ENCODE data around the gene POTEB3.
"Not testable (repeated sequence)": the region's sequence is repeated elsewhere in the genome, so short reads cannot be mapped to it uniquely, and the experiment has no call there.

The POTEB3 gene

GRCh38 chr15:21440399-21440798, at the start of gene POTEB3:
Gene POTEB3, minus strand, starts transcription at chr15:21440499. Its CDS starts 488 bp downstream, at chr15:21440011.
- not testable (repeated sequence) for DNase-seq

DNA sequence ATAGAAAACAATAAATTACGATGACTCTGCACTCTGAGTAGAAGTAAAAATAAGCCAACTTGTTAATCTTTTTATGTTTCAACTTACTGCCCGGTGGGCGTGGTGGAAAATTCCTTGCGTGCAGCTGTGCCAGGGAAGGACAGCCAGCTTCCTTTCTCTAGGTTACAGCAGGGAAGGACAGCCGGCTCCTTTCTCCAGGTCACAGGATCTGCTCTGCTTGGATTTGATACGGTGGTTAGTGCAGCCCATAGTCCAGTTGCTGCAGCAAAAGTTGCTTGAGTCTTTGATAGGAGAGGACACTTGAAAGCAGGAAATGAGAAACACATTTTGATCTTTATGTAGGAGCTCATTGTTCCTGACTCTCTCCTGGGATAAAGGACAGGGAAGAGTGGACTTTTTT, 13.4 kb upstream of the POTEB3 start:
- not testable (repeated sequence) for DNase-seq

DNA sequence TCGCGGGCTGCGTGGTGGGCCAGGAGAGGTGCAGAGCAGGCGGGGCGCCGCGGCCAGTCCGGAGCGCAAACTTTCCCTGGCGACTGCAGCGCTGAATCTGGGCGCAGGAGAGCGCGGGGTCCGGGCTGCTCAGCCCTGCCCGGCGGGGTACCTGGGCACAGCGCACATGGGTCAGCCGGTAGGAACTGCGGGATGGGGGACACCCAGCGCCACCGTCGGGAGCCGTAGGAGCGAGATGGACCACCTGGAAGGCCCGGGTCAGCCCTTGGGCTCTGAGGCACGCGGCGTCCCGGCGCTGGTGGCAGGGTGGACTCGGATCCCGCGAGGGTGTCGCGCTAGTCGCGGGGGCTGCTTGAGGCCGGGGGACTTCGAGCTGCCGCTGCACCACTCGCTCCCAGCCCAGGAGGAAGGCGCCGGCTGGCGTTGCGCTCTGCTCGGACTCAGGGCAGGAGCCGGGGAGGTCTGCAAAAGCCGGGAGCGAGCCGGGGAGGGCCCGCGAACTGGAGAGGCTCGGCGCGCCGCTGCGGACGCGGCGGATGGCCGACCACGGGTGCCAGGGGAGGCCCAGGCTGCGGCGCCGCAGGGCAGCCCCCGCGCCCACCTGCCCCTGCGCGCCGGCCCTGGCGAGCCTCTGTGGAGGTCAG, 11.7 kb upstream of the POTEB3 start:
- DNase-seq, result not testable (repeated sequence)

DNA sequence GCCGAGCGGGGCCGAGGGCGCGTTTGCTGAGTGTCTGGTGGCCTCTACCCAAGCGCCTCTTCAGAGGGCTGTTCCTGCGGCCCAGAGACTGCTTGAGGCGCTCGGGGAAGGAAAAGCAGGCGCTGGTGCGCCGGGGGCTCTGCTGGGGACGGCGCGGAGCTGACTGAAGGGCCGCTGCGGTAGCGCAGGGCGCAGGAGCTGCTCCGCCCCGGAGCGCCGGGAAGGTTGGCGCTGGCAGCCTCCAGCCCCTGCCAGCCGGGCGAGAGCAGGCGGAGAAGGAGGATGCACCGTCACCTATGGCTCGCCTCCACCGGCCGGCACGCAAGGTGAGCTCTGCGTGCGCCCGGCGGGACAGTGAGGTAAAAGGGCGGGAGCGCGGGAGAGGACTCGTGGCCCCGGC, 11.2 kb upstream of the POTEB3 start:
- not testable (repeated sequence) for DNase-seq

- not testable (repeated sequence) for DNase-seq
Observed at GRCh38 chr15:21407366-21407765, 32.9 kb downstream of the POTEB3 start.

GRCh38 chr15:21401531-21401930, 38.8 kb downstream of the POTEB3 start:
- not testable (repeated sequence) for DNase-seq

- not testable (repeated sequence) for DNase-seq
Observed at GRCh38 chr15:21399111-21399510, 41.2 kb downstream of the POTEB3 start.

DNA sequence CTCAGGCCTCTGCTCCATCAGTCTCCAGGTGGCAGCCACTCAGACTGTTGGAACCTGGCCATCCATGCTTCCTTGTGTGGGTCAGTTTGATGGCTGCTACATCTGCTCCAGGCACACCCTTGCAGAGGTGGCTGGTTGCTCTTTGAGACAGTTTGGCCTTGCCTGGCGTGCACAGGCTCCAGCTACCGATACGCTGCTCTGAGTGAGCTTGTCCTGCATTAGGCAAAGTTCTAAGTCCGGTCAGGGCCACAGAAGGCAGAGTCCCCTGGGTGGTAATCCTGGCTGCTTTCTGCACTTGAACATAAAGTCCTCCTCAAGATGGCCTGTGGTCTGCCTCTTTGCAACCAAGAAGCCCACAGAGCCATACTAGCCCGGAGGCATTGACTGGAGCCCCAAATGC, 41.8 kb downstream of the POTEB3 start:
- DNase-seq, result not testable (repeated sequence)

DNA sequence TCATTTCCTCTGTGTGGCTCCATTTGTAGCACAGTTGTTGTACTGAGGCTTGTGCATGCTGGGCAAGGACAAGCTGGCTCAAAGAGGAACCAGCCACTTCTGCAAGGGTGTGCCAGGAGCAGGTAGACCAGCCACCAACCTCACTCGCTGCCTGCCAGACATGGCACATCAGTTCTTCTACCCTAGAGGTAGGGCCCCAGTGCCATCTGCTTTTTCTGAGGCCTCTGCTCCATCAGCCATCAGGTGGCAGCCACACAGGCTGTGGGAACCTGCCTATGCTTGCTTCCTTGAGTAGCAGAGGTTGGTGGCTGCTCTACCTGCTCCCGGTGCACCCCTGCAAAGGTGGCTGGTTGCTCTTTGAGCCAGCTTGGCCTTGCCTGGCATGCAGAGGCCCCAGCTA, 42.6 kb downstream of the POTEB3 start:
- DNase-seq, result not testable (repeated sequence)

DNA sequence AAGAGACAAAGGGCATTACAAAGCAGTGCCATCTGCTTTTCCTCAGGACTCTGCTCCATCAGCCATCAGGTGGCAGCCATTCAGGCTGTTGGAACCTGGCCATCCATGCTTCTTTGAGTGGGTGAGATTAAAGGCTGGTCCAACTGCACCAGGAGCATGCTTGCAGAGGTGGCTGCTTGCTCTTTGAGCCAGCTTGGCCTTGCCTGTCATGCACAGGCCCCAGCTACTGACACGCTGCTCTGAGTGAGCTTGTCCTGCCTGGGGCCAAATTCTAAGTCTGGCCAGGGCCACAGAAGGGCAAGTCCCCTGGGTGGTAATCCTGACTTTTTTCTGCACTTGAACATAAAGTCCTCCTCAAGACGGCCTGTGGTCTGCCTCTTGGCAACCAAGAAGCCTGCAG, 43.1 kb downstream of the POTEB3 start:
- not testable (repeated sequence) for DNase-seq

GRCh38 chr15:21385961-21386360, 54.3 kb downstream of the POTEB3 start:
- DNase-seq, result not testable (repeated sequence)

GRCh38 chr15:21383866-21384485, 56.3 kb downstream of the POTEB3 start:
- DNase-seq, result not testable (repeated sequence)

DNA sequence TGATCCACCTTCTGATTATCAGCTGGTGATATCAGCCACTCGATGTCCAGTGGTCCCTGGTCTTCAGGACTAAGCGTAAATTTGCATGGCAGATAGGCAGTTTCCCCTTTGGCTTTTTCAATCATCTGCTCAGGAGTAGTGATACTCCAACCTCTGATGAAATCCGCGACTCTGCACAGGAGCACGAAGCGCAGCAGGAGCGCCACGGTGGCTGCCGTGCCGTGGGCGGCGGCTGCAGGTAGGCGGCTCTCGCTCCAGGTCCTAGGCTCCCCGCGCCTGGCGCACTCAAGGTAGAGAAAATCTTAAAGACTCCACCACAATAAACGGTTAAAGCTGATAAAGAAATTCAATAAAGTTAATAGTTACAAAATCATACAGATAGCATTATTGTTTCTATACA, 66.6 kb downstream of the POTEB3 start:
- DNase-seq, result not testable (repeated sequence)

- DNase-seq, result not testable (repeated sequence)
Observed at GRCh38 chr15:21369177-21369576, 71.1 kb downstream of the POTEB3 start.

DNA sequence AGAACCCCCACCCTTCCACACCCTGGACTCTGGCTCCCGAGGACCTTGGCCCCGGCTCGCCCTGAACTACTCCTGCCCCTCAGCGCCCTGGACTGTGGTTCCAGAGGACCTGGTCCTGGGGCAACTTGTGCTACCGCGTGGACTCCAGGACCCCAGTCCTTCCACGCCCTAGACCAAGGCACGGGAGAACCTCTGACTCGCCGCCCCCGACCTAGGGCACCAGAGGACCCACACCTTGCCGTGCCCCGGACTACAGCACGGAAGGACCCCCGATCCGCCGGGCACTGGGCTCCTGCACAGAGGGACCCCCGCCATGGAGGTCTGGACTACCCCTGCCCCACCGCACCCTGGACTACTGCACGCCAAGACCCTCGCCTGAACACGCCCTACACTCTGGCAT, 71.7 kb downstream of the POTEB3 start:
- DNase-seq, result not testable (repeated sequence)

Measured in COR-L47 (cell line).